KOPT-K1 (cell line): Measurements from ENCODE around the gene LZIC.

ENCODE experiments used
- H3K27ac ChIP-seq: fragments of 200-600 bp; sonication (generic); 2 replicates; pipeline ENCODE4 v1.5.1; 2016; ENCODE audit warnings: antibody characterized with exemption, mild to moderate bottlenecking, low read depth, low read length; ENCODE audit not compliant: poor library complexity, severe bottlenecking
- H3K36me3 ChIP-seq: fragments of 200-600 bp; sonication (generic); 2 replicates; pipeline ENCODE4 v1.5.1; 2017; ENCODE audit warnings: antibody characterized with exemption, mild to moderate bottlenecking, low read length, moderate library complexity; ENCODE audit not compliant: insufficient read depth
- H3K9me3 ChIP-seq: fragments of 200-600 bp; sonication (generic); 2 replicates; pipeline ENCODE4 v1.5.1; 2017; ENCODE audit warnings: antibody characterized with exemption, low read length, mild to moderate bottlenecking; ENCODE audit not compliant: insufficient read depth, poor library complexity, severe bottlenecking

Gene LZIC

GRCh38 chr1:9882945-9883303 is 60.3 kb downstream of the LZIC start:
- Histone ChIP-seq H3K27ac (peak overlapping the region; percentile 53), H3K9me3 (no peaks in the 10 kb centered on the region), H3K36me3 (no peaks in the 10 kb centered on the region)

GRCh38 chr1:9882296-9882944 is 60.8 kb downstream of the LZIC start:
- no peaks in the 10 kb centered on the region for H3K36me3 ChIP-seq
- H3K9me3 ChIP-seq = no peaks in the 10 kb centered on the region
- peak overlapping the region; percentile 53 for H3K27ac ChIP-seq

- Histone ChIP-seq H3K9me3 (no peaks in the 10 kb centered on the region), H3K36me3 (no peaks in the 10 kb centered on the region), H3K27ac (peak overlapping the region; percentile 53)
Observed at GRCh38 chr1:9881838-9882249, 61.3 kb downstream of the LZIC start.
